T-cell (primary cell): Measurements from ENCODE around the gene ACTRT2. TPM values are rescaled to one million over a fixed set of nuclear protein-coding genes. Genes with fewer than 3 reads are reported as not detected.

ENCODE experiments used
- ATAC-seq, 4 experiments: fragments of 200-7000 bp in 3 of 4; fragments of 150-1000 bp in 1 of 4; cut with Tn5 transposase; replicated peaks in 1 of 4; 1 replicate in 3 of 4; 2 replicates in 1 of 4; pipeline ENCODE4 v1.10.0; 2021; ENCODE audit warnings: moderate library complexity in 3 of 4, mild to moderate bottlenecking in 2 of 4, moderate number of reproducible peaks in 1 of 4
- CTCF ChIA-PET, 2 donors: fragments of 300-600 bp; sonication (Branson Sonifier 250); formaldehyde crosslinking; loops; one replicate each; lab custom pipeline; 2022; ENCODE audit warnings: antibody characterized with exemption in 2 of 2; lab: Charles Lee
- POLR2A ChIA-PET, 2 donors: fragments of 300-600 bp; sonication (Branson Sonifier 250); formaldehyde crosslinking; loops; one replicate each; lab custom pipeline; 2022; ENCODE audit warnings: antibody characterized with exemption in 2 of 2; lab: Charles Lee
- DNase-seq, 35 experiments: peaks; one replicate each; pipeline versions ENCODE4 v3.0.0 to v3.0.0-alpha.2; 2013 to 2023
- H3K27ac ChIP-seq: one replicate; pipeline ENCODE4 v1.5.1; 2013; ENCODE audit warnings: low read length
- H3K27me3 ChIP-seq, 2 experiments: replicated peaks in 1 of 2; 1 replicate in 1 of 2; 2 replicates in 1 of 2; pipeline versions ENCODE4 v1.6.1 to v1.7.0; 2013; ENCODE audit warnings: low read length in 1 of 2, mixed read lengths in 1 of 2; ENCODE audit not compliant: control insufficient read depth in 2 of 2, insufficient read depth in 2 of 2; ENCODE audit errors: extremely low read depth in 1 of 2
- H3K36me3 ChIP-seq, 2 donors: 1 replicate in 1 of 2; 2 replicates in 1 of 2; pipeline versions ENCODE4 v1.6.1 to v1.7.0; 2013; ENCODE audit warnings: low read length in 1 of 2; ENCODE audit not compliant: control insufficient read depth in 2 of 2, insufficient read depth in 1 of 2; ENCODE audit errors: extremely low read depth in 1 of 2
- H3K4me1 ChIP-seq, 2 experiments: 1 replicate in 1 of 2; 2 replicates in 1 of 2; pipeline versions ENCODE4 v1.6.1 to v1.7.0; 2013; ENCODE audit warnings: low read length in 2 of 2, mixed read lengths in 1 of 2; ENCODE audit not compliant: insufficient read depth in 2 of 2, control insufficient read depth in 1 of 2; ENCODE audit errors: extremely low read depth in 1 of 2
- H3K4me3 ChIP-seq, 2 donors: 1 replicate in 1 of 2; 2 replicates in 1 of 2; pipeline versions ENCODE4 v1.5.1 to v1.7.0; 2013; ENCODE audit warnings: mild to moderate bottlenecking in 2 of 2, low read length in 1 of 2, moderate library complexity in 1 of 2; ENCODE audit not compliant: control insufficient read depth in 1 of 2; ENCODE audit errors: extremely low read depth in 1 of 2
- H3K9me3 ChIP-seq: 2 replicates; pipeline ENCODE4 v1.7.0; 2013
- H3K27ac Mint-ChIP-seq, 2 donors: one replicate each; pipeline ENCODE4 v1.8.0; 2020 to 2021; ENCODE audit warnings: mild to moderate bottlenecking in 2 of 2, mixed read lengths in 2 of 2
- H3K27me3 Mint-ChIP-seq, 2 donors: one replicate each; pipeline ENCODE4 v1.8.0; 2021 to 2022; ENCODE audit warnings: mixed read lengths in 2 of 2
- H3K36me3 Mint-ChIP-seq: one replicate; pipeline ENCODE4 v1.8.0; 2021; ENCODE audit warnings: mixed read lengths
- H3K4me1 Mint-ChIP-seq, 3 donors: one replicate each; pipeline ENCODE4 v1.8.0; 2020 to 2022; ENCODE audit warnings: mixed read lengths in 3 of 3, mild to moderate bottlenecking in 1 of 3
- H3K4me3 Mint-ChIP-seq, 3 donors: one replicate each; pipeline ENCODE4 v1.8.0; 2020 to 2022; ENCODE audit warnings: mild to moderate bottlenecking in 3 of 3, mixed read lengths in 3 of 3, moderate library complexity in 3 of 3
- H3K9me3 Mint-ChIP-seq, 3 donors: one replicate each; pipeline ENCODE4 v1.8.0; 2020 to 2022; ENCODE audit warnings: mixed read lengths in 3 of 3
- WGBS: methylation state at CpG from one replicate; pipeline ENCODE4 v1.1.5; 2013; ENCODE audit warnings: missing lambda C conversion rate; ENCODE audit not compliant: insufficient coverage; 5-methylcytosine and 5-hydroxymethylcytosine counted together
- total RNA-seq, 35 experiments: library from RNA in 6 of 35; stranded (reverse) in 6 of 35; fragments of 120-200 nt in 1 of 35; gene quantifications; one replicate each; pipeline versions ENCODE4 v1.2.1 to v1.2.4 and lab custom pipeline; 2013 to 2026

The ACTRT2 gene
- total RNA-seq, 5 donors from 2014 or later (not counting 1 experiment from before 2014, with no cell fraction given), result not detected

- Mint-ChIP-seq H3K36me3 (no peaks in the 10 kb centered on the region), H3K4me1 (peaks cover 0 to 6% (median 4%) of the 10 kb centered on the region in 3 donors), H3K27me3 (peaks cover 7 to 20% of the 10 kb centered on the region in 2 donors), H3K27ac (no peak overlapping the region), H3K9me3 (no peaks in the 10 kb centered on the region), H3K4me3 (no peak overlapping the region)
- no peaks in the 10 kb centered on the region for H3K9me3 ChIP-seq
- CTCF ChIA-PET, result no interaction called here
- peaks cover 0 to 15% of the 10 kb centered on the region in 2 experiments for H3K4me1 ChIP-seq
- H3K27ac ChIP-seq, result no peak overlapping the region
- POLR2A ChIA-PET, result no interaction called here
- WGBS, result 69% methylated on average over 15 of the region's 18 CpGs
- ATAC-seq (no peak), DNase-seq (peak in 1 of 35 experiments; percentile 6)
- H3K4me3 ChIP-seq, result no peak overlapping the region
- peaks cover 0 to 43% of the 10 kb centered on the region in 2 experiments for H3K27me3 ChIP-seq
- H3K36me3 ChIP-seq, result no peaks in the 10 kb centered on the region
Observed at GRCh38 chr1:2974701-2975301, 46.5 kb upstream of the ACTRT2 start.

GRCh38 chr1:2975466-2976179, 45.6 kb upstream of the ACTRT2 start:
- H3K27me3 ChIP-seq, result peaks cover 0 to 37% of the 10 kb centered on the region in 2 experiments
- peaks cover 0 to 15% of the 10 kb centered on the region in 2 experiments for H3K4me1 ChIP-seq
- H3K36me3 ChIP-seq, result no peaks in the 10 kb centered on the region
- H3K9me3 ChIP-seq, result no peaks in the 10 kb centered on the region
- 75% methylated on average over 16 of the region's 19 CpGs for WGBS
- Mint-ChIP-seq H3K27ac (no peak overlapping the region), H3K4me3 (no peak overlapping the region), H3K27me3 (peaks cover 7 to 17% of the 10 kb centered on the region in 2 donors), H3K4me1 (peaks cover 0 to 6% (median 4%) of the 10 kb centered on the region in 3 donors), H3K9me3 (no peaks in the 10 kb centered on the region), H3K36me3 (no peaks in the 10 kb centered on the region)
- POLR2A ChIA-PET, result no interaction called here
- ATAC-seq (no peak), DNase-seq (no peak)
- H3K4me3 ChIP-seq, result no peak overlapping the region
- H3K27ac ChIP-seq, result no peak overlapping the region
- CTCF ChIA-PET, result no interaction called here

DNA sequence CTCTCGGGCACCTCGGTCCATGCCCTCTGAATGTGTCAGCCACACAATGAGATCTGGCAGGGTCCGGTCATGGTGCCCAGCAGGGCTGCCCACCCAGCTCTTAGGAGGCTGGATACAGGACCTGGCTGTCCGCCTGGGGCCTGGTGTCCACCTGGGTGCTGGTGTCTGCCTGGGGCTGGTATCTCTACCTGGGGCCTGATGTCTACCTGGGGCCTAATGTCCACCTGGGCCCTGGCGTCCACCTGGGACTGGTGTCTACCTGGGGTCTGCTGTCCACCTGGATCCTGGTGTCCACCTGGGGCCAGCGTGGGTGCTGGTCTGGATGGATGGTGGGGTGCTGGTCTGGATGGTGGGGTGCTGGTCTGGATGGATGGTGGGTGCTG, 45.1 kb upstream of the ACTRT2 start:
- ATAC-seq (no peak), DNase-seq (no peak)
- ChIA-PET CTCF (no interaction called here), POLR2A (no interaction called here)
- H3K4me3 Mint-ChIP-seq, result no peak overlapping the region
- no peaks in the 10 kb centered on the region for H3K9me3 ChIP-seq
- H3K9me3 Mint-ChIP-seq, result no peaks in the 10 kb centered on the region
- no peak overlapping the region for H3K4me3 ChIP-seq
- H3K36me3 ChIP-seq, result no peaks in the 10 kb centered on the region
- H3K36me3 Mint-ChIP-seq, result no peaks in the 10 kb centered on the region
- peaks cover 0 to 6% (median 4%) of the 10 kb centered on the region in 3 donors for H3K4me1 Mint-ChIP-seq
- peaks cover 0 to 15% of the 10 kb centered on the region in 2 experiments for H3K4me1 ChIP-seq
- H3K27ac Mint-ChIP-seq, result no peak overlapping the region
- H3K27me3 Mint-ChIP-seq, result peaks cover 7 to 14% of the 10 kb centered on the region in 2 donors
- no peak overlapping the region for H3K27ac ChIP-seq
- 86% methylated on average over 6 of the region's 6 CpGs for WGBS
- H3K27me3 ChIP-seq, result peaks cover 0 to 33% of the 10 kb centered on the region in 2 experiments

DNA sequence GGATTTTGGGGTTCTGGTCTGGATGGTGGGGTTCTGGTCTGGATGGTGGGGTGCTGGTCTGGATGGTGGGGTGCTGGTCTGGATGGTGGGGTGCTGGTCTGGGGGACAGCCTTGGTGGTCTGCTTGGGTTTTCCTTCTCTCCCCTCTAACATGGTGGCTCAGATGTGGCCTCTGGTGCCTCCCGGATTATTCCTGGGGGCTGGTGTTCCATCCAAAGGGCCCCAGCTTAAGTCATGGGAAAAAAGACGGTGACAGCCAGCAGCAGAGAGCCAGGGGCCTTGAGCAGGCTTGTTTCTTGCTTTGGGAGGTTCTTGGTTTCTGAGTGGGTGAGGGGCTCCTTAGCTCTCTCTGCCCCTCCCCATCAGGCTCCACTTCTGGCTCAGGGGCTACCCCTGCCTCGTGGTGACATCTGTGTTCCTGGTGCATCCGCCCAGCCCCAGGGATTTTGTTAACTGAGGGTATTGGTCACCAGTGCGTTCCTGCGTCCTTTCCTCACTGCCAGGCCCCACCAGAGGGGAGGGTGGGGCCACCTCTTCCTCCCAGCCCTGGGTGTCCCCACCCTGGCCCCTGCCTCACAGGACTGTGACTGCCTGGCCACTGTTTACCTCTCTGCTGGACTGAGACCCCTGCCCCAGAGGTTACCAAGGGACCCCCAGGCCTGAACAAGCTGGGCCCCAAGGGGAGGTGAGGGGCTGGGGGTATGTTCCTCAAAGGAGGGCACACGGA, 43.2 kb upstream of the ACTRT2 start:
- Mint-ChIP-seq H3K27ac (no peak overlapping the region), H3K27me3 (peaks cover 2 to 5% of the 10 kb centered on the region in 2 donors), H3K36me3 (no peaks in the 10 kb centered on the region), H3K4me1 (peaks cover 0 to 4% (median 2%) of the 10 kb centered on the region in 3 donors), H3K9me3 (no peaks in the 10 kb centered on the region), H3K4me3 (no peak overlapping the region)
- Histone ChIP-seq H3K4me1 (peaks cover 0 to 12% of the 10 kb centered on the region in 2 experiments), H3K27me3 (peaks cover 0 to 16% of the 10 kb centered on the region in 2 experiments), H3K36me3 (no peaks in the 10 kb centered on the region), H3K9me3 (no peaks in the 10 kb centered on the region), H3K27ac (no peak overlapping the region), H3K4me3 (no peak overlapping the region)
- no peak for DNase-seq
- 83% methylated on average over 2 of the region's 7 CpGs for WGBS
- ChIA-PET POLR2A (no interaction called here), CTCF (no interaction called here)
- ATAC-seq, result no peak

- Mint-ChIP-seq H3K4me3 (no peak overlapping the region), H3K4me1 (peaks cover 0 to 2% (median 0%) of the 10 kb centered on the region in 3 donors), H3K27me3 (no peaks in the 10 kb centered on the region), H3K9me3 (no peaks in the 10 kb centered on the region), H3K27ac (no peak overlapping the region), H3K36me3 (no peaks in the 10 kb centered on the region)
- no peaks in the 10 kb centered on the region for H3K36me3 ChIP-seq
- DNase-seq (peak in 1 of 35 experiments; percentile 5), ATAC-seq (no peak)
- ChIA-PET CTCF (no interaction called here), POLR2A (no interaction called here)
- peaks cover 0 to 5% of the 10 kb centered on the region in 2 experiments for H3K4me1 ChIP-seq
- H3K27me3 ChIP-seq, result peaks cover 0 to 9% of the 10 kb centered on the region in 2 experiments
- no peak overlapping the region for H3K4me3 ChIP-seq
- WGBS, result 60% methylated on average over 4 of the region's 11 CpGs
- H3K9me3 ChIP-seq, result no peaks in the 10 kb centered on the region
- no peak overlapping the region for H3K27ac ChIP-seq
Observed at GRCh38 chr1:2978691-2979190, 42.5 kb upstream of the ACTRT2 start.
